Neutrophil (primary cell): ENCODE results near the gene DEDD.

Source experiments
- H3K27ac ChIP-seq: fragments of 200-600 bp; sonication (generic); 2 replicates; pipeline ENCODE4 v1.5.1; 2016; ENCODE audit warnings: mild to moderate bottlenecking, moderate library complexity
- H3K27me3 ChIP-seq: fragments of 200-600 bp; sonication (generic); 2 replicates; pipeline ENCODE4 v1.6.0; 2016; ENCODE audit warnings: mild to moderate bottlenecking
- H3K36me3 ChIP-seq: fragments of 200-600 bp; sonication (generic); 2 replicates; pipeline ENCODE4 v1.5.1; 2017
- H3K4me1 ChIP-seq, 2 experiments: fragments of 200-600 bp in 1 of 2; sonication (generic) in 1 of 2; 1 replicate in 1 of 2; 2 replicates in 1 of 2; pipeline versions ENCODE4 v1.5.1 to v1.6.1; 2013 to 2016; ENCODE audit warnings: low read depth in 1 of 2, low read length in 1 of 2, mild to moderate bottlenecking in 1 of 2, moderate library complexity in 1 of 2; ENCODE audit not compliant: control insufficient read depth in 1 of 2, insufficient read depth in 1 of 2
- H3K4me3 ChIP-seq, 2 experiments: fragments of 200-600 bp in 1 of 2; sonication (generic) in 1 of 2; 1 replicate in 1 of 2; 2 replicates in 1 of 2; pipeline ENCODE4 v1.5.1; 2013 to 2016; ENCODE audit warnings: low read depth in 1 of 2, low read length in 1 of 2, mild to moderate bottlenecking in 1 of 2, moderate library complexity in 1 of 2
- H3K9me3 ChIP-seq: fragments of 200-600 bp; sonication (generic); 2 replicates; pipeline ENCODE4 v1.5.1; 2016
- CTCF ChIP-seq: fragments of 200-600 bp; sonication (generic); IDR thresholded peaks from 2 replicates; pipeline ENCODE4 v1.5.1; 2016; ENCODE audit warnings: antibody characterized with exemption

DEDD gene

GRCh38 chr1:161132410-161133219, at the start of gene DEDD:
Gene DEDD, minus strand, starts transcription at chr1:161132667. Its CDS starts 8,205 bp downstream, at chr1:161124462.
- Histone ChIP-seq H3K4me3 (peak within 1 kb of the TSS; percentile 85 to 98), H3K9me3 (no peaks in the 10 kb centered on the region), H3K4me1 (peaks cover 48 to 50% of the 10 kb centered on the region in 2 experiments), H3K36me3 (peaks cover 20% of the 10 kb centered on the region), H3K27ac (peak within 1 kb of the TSS; percentile 96), H3K27me3 (no peaks in the 10 kb centered on the region)
- TF ChIP-seq CTCF, result no peak

GRCh38 chr1:161182214-161182613, 49.7 kb upstream of the DEDD start:
- Histone ChIP-seq H3K4me1 (peaks cover 33 to 35% of the 10 kb centered on the region in 2 experiments), H3K36me3 (no peaks in the 10 kb centered on the region), H3K27me3 (no peaks in the 10 kb centered on the region), H3K9me3 (no peaks in the 10 kb centered on the region), H3K4me3 (no peak overlapping the region), H3K27ac (no peak overlapping the region)
- TF ChIP-seq CTCF, result no peak

GRCh38 chr1:161180639-161181038, 48.2 kb upstream of the DEDD start:
- TF ChIP-seq CTCF, result no peak
- no peaks in the 10 kb centered on the region for H3K9me3 ChIP-seq
- H3K36me3 ChIP-seq, result no peaks in the 10 kb centered on the region
- no peak overlapping the region for H3K4me3 ChIP-seq
- peaks cover 35 to 36% of the 10 kb centered on the region in 2 experiments for H3K4me1 ChIP-seq
- no peaks in the 10 kb centered on the region for H3K27me3 ChIP-seq
- H3K27ac ChIP-seq, result no peak overlapping the region

- Histone ChIP-seq H3K27ac (no peak overlapping the region), H3K27me3 (no peaks in the 10 kb centered on the region), H3K36me3 (peaks cover 4% of the 10 kb centered on the region), H3K9me3 (no peaks in the 10 kb centered on the region), H3K4me3 (no peak overlapping the region), H3K4me1 (peaks cover 26 to 27% of the 10 kb centered on the region in 2 experiments)
- no peak for TF ChIP-seq CTCF
Observed at GRCh38 chr1:161179698-161180097, 47.2 kb upstream of the DEDD start.

- H3K36me3 ChIP-seq, result peaks cover 19% of the 10 kb centered on the region
- TF ChIP-seq CTCF, result no peak
- no peaks in the 10 kb centered on the region for H3K27me3 ChIP-seq
- H3K4me1 ChIP-seq, result peaks cover 19 to 22% of the 10 kb centered on the region in 2 experiments
- H3K4me3 ChIP-seq, result peak overlapping the region; percentile 82 to 92
- H3K27ac ChIP-seq, result peak overlapping the region; percentile 78
- no peaks in the 10 kb centered on the region for H3K9me3 ChIP-seq
Observed at GRCh38 chr1:161177936-161178244, 45.4 kb upstream of the DEDD start.
